Neutrophil (primary cell): Measurements from ENCODE around the gene MICU2.

ENCODE experiments used
- H3K27ac ChIP-seq: fragments of 200-600 bp; sonication (generic); 2 replicates; pipeline ENCODE4 v1.5.1; 2016; ENCODE audit warnings: mild to moderate bottlenecking, moderate library complexity
- H3K27me3 ChIP-seq: fragments of 200-600 bp; sonication (generic); 2 replicates; pipeline ENCODE4 v1.6.0; 2016; ENCODE audit warnings: mild to moderate bottlenecking
- H3K36me3 ChIP-seq: fragments of 200-600 bp; sonication (generic); 2 replicates; pipeline ENCODE4 v1.5.1; 2017
- H3K4me1 ChIP-seq, 2 experiments: fragments of 200-600 bp in 1 of 2; sonication (generic) in 1 of 2; 1 replicate in 1 of 2; 2 replicates in 1 of 2; pipeline versions ENCODE4 v1.5.1 to v1.6.1; 2013 to 2016; ENCODE audit warnings: low read depth in 1 of 2, low read length in 1 of 2, mild to moderate bottlenecking in 1 of 2, moderate library complexity in 1 of 2; ENCODE audit not compliant: control insufficient read depth in 1 of 2, insufficient read depth in 1 of 2
- H3K4me3 ChIP-seq, 2 experiments: fragments of 200-600 bp in 1 of 2; sonication (generic) in 1 of 2; 1 replicate in 1 of 2; 2 replicates in 1 of 2; pipeline ENCODE4 v1.5.1; 2013 to 2016; ENCODE audit warnings: low read depth in 1 of 2, low read length in 1 of 2, mild to moderate bottlenecking in 1 of 2, moderate library complexity in 1 of 2
- H3K9me3 ChIP-seq: fragments of 200-600 bp; sonication (generic); 2 replicates; pipeline ENCODE4 v1.5.1; 2016
- TF ChIP-seq, protein P1 (sequence below): fragments of 200-600 bp; sonication (generic); IDR thresholded peaks from 2 replicates; pipeline ENCODE4 v1.5.1; 2016; ENCODE audit warnings: antibody characterized with exemption

MICU2 gene

DNA sequence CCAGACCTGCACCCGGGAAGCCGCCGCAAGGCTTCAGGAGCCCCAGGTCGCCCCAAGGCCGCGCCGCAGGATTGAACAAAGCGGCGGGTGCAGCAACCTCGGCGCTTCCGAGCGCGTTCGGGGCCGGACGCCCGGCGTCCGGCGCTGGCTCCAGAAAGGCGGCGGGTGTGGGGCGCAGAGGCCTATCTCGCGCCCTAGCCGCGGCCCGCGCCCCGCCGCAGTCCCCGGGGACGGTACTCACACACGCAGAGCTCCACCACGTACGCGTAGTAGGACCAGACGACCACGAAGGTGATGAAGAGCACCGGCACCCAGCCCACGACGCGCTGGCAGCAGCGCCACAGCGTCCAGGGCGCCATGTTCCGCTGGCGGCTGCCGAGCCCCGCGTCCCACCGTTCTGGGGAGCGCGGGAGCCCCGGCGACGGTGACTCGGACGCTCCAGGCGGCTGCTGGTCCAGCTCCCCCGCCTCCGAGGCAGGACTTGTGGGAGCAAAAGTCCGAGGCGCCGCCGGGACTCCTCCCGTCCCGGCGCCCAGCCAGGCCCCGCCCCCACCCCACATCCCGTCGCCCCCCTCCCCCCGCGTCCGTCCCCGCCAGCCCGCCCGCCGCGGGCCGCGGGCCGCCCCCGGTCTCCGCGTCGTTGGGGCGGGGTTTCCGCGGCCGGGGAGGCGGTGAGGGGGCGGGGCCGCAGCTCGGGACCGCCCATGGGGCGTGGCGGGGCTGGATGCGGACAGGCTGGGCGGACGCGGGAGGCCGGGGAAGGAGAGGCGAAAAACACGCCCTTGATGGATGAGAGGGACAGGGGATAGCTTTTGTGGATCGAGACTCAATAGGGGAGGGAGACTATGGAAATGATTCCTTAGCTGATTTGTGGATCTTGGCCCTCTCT, 144.9 kb downstream of the MICU2 start, which contains the start of gene ZDHHC20:
TSS of gene ZDHHC20 (minus strand) at position 491 of the 889 bp plus-strand sequence. CDS start at position 359, 132 bp downstream.
- Histone ChIP-seq H3K9me3 (no peaks in the 10 kb centered on the region), H3K36me3 (no peaks in the 10 kb centered on the region), H3K4me1 (peaks cover 20 to 28% of the 10 kb centered on the region in 2 experiments), H3K27me3 (no peaks in the 10 kb centered on the region), H3K27ac (peak within 1 kb of the TSS; percentile 88), H3K4me3 (peak within 1 kb of the TSS; percentile 76 to 83)
- TF ChIP-seq, protein P1, sequence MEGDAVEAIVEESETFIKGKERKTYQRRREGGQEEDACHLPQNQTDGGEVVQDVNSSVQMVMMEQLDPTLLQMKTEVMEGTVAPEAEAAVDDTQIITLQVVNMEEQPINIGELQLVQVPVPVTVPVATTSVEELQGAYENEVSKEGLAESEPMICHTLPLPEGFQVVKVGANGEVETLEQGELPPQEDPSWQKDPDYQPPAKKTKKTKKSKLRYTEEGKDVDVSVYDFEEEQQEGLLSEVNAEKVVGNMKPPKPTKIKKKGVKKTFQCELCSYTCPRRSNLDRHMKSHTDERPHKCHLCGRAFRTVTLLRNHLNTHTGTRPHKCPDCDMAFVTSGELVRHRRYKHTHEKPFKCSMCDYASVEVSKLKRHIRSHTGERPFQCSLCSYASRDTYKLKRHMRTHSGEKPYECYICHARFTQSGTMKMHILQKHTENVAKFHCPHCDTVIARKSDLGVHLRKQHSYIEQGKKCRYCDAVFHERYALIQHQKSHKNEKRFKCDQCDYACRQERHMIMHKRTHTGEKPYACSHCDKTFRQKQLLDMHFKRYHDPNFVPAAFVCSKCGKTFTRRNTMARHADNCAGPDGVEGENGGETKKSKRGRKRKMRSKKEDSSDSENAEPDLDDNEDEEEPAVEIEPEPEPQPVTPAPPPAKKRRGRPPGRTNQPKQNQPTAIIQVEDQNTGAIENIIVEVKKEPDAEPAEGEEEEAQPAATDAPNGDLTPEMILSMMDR, result peak; percentile 28

DNA sequence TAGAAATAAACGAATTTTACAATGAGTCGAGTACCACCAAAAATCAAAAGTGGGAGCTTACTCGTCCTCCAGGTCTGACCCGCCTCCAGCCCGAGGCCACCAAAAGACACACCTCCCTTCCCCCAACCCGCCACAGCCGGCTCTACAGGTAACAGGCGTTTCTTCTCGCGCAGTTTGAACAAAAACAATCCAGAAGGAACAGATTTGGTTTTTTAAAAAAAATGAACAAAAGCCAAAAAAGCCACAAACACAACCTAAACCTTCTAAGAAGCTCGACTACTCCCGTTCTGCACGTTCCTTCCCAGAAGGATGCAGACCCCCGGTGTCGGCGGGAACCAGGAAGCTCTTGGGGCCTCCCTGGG, 145.5 kb downstream of the MICU2 start:
- Histone ChIP-seq H3K9me3 (no peaks in the 10 kb centered on the region), H3K4me1 (peaks cover 20 to 28% of the 10 kb centered on the region in 2 experiments), H3K4me3 (peak overlapping the region; percentile 76 to 83), H3K27ac (peak overlapping the region; percentile 88), H3K36me3 (no peaks in the 10 kb centered on the region), H3K27me3 (no peaks in the 10 kb centered on the region)
- TF ChIP-seq, protein P1, result no peak

DNA sequence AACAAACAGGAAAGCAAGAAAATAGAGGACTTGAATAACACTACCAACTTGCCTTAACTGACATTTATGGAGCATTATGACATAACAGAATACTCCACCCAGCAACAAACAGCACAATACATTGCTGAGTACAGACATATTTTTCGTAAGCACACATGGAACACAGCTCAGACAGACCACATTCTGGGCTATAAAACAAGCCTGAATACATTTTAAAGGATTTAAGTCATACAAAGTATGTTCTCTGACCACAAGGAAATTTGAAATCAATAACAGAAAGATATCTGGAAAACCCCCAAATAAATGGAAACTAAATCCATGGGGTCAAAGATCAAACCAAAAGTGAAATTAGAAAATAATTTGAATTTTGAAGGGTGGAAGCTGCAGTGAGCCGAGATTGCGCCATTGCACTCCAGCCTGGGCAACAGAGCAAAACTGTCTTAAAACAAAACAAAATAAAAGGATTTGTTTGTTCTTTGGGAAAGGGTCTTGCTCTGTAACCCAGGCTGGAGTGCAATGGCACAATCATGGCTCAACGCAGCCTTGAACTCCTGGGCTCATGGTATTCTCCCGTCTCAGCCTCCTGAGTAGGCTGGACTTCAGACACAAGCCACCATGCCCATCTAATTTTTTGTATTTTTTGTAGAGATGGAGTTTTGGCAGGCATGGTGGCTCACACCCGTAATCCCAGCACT, 150.4 kb downstream of the MICU2 start:
- no peaks in the 10 kb centered on the region for H3K9me3 ChIP-seq
- H3K36me3 ChIP-seq, result no peaks in the 10 kb centered on the region
- H3K27me3 ChIP-seq, result no peaks in the 10 kb centered on the region
- TF ChIP-seq, protein P1, result no peak
- H3K4me3 ChIP-seq, result no peak overlapping the region
- H3K27ac ChIP-seq, result no peak overlapping the region
- peaks cover 26 to 36% of the 10 kb centered on the region in 2 experiments for H3K4me1 ChIP-seq

DNA sequence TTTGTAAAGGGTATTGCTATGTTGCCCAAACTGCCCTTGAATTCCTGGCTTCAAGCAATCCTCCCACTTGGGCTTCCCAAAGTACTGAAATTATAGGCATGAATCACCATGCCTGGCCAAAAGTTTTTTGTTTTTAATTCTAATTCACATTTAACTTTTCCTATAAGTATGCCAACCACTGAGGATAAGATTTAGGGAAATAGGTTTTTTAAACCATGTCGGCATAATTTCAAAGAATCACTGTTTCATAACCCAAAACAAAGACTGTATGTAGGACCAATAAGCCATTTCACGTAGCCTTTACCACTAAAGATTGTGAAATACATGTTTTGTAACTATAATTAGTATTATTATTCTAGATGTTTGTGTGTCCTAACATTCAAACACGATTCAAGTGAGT, 153.0 kb downstream of the MICU2 start:
- TF ChIP-seq, protein P1, result no peak
- Histone ChIP-seq H3K27ac (no peak overlapping the region), H3K4me3 (no peak overlapping the region)

DNA sequence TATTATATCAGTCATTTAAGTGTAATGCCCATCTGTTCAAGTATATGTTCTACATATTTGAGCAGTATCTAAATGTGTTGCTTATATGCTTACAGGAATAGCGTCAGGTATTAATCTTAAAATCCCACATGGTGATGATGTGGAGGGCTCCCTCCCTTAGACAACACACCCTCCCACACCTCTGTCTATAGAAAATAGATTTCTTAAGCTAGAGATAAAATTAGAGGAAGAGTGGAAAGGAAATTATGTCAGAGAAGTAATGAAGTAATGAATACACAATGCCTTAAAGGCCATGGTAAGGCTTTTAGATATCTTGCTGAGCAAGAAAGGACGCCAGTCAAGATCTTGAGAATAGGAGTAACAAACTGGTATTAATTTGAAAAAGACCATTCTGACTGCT, 157.3 kb downstream of the MICU2 start:
- no peaks in the 10 kb centered on the region for H3K27me3 ChIP-seq
- no peaks in the 10 kb centered on the region for H3K9me3 ChIP-seq
- H3K4me1 ChIP-seq, result peaks cover 27 to 43% of the 10 kb centered on the region in 2 experiments
- no peak overlapping the region for H3K27ac ChIP-seq
- TF ChIP-seq, protein P1, result no peak
- H3K4me3 ChIP-seq, result no peak overlapping the region
- H3K36me3 ChIP-seq, result no peaks in the 10 kb centered on the region

More for the DNA sequence above, 153.0 kb downstream of the MICU2 start:
- Histone ChIP-seq H3K9me3 (no peaks in the 10 kb centered on the region), H3K36me3 (no peaks in the 10 kb centered on the region), H3K27me3 (no peaks in the 10 kb centered on the region), H3K4me1 (peaks cover 12 to 28% of the 10 kb centered on the region in 2 experiments)
